Parathyroid adenoma (tissue), 2 donors: ENCODE measurements around the gene HYAL4.
"Not testable (repeated sequence)": the region's sequence is repeated elsewhere in the genome, so short reads cannot be mapped to it uniquely, and the experiment has no call there.

Experiments
- H2AFZ ChIP-seq: fragments of 300-600 bp; sonication (generic); one replicate; pipeline ENCODE4 v1.7.0; 2017; ENCODE audit warnings: antibody characterized with exemption, mild to moderate bottlenecking
- H3K27ac ChIP-seq: fragments of 300-600 bp; sonication (generic); one replicate; pipeline ENCODE4 v1.7.0; 2017
- H3K27me3 ChIP-seq: fragments of 300-600 bp; sonication (generic); one replicate; pipeline ENCODE4 v1.7.0; 2017; ENCODE audit warnings: low read length; ENCODE audit not compliant: control insufficient read depth, insufficient read depth
- H3K36me3 ChIP-seq: fragments of 300-600 bp; sonication (generic); one replicate; pipeline ENCODE4 v1.7.0; 2017; ENCODE audit warnings: low read length; ENCODE audit not compliant: control insufficient read depth, insufficient read depth
- H3K4me1 ChIP-seq: fragments of 300-600 bp; sonication (generic); one replicate; pipeline ENCODE4 v1.7.0; 2017; ENCODE audit warnings: control low read depth
- H3K4me2 ChIP-seq: fragments of 300-600 bp; sonication (generic); one replicate; pipeline ENCODE4 v1.7.0; 2017; ENCODE audit warnings: low read length
- H3K4me3 ChIP-seq: fragments of 300-600 bp; sonication (generic); one replicate; pipeline ENCODE4 v1.7.0; 2017; ENCODE audit warnings: low read depth, low read length
- H3K79me2 ChIP-seq: fragments of 300-600 bp; sonication (generic); one replicate; pipeline ENCODE4 v1.7.0; 2017; ENCODE audit warnings: control low read depth
- H3K9ac ChIP-seq: fragments of 300-600 bp; sonication (generic); one replicate; pipeline ENCODE4 v1.7.0; 2017; ENCODE audit warnings: mild to moderate bottlenecking
- H3K9me3 ChIP-seq: fragments of 300-600 bp; sonication (generic); one replicate; pipeline ENCODE4 v1.7.0; 2017; ENCODE audit warnings: low read length; ENCODE audit not compliant: control insufficient read depth
- CTCF ChIP-seq: fragments of 300-600 bp; sonication (generic); IDR thresholded peaks from one replicate; pipeline ENCODE4 v1.7.0; 2017; ENCODE audit warnings: antibody characterized with exemption, mild to moderate bottlenecking
- donor health status: primary hyperparathyroidism.

The HYAL4 gene

GRCh38 chr7:123888192-123888591 lies 43.2 kb downstream of the HYAL4 start:
- Histone ChIP-seq H3K27ac (no peak overlapping the region), H3K79me2 (no peaks in the 10 kb centered on the region), H3K4me3 (no peak overlapping the region), H3K4me2 (no peak overlapping the region), H2AFZ (no peak overlapping the region), H3K9ac (no peak overlapping the region), H3K9me3 (no peaks in the 10 kb centered on the region), H3K27me3 (no peaks in the 10 kb centered on the region), H3K36me3 (no peaks in the 10 kb centered on the region), H3K4me1 (no peaks in the 10 kb centered on the region)
- no peak for TF ChIP-seq CTCF

GRCh38 chr7:123894753-123895152 lies 49.8 kb downstream of the HYAL4 start:
- not testable (repeated sequence) for H3K36me3 ChIP-seq, H3K9me3 ChIP-seq, H3K27me3 ChIP-seq, H3K4me3 ChIP-seq, H3K4me1 ChIP-seq, H3K9ac ChIP-seq, H3K27ac ChIP-seq, H3K4me2 ChIP-seq, H2AFZ ChIP-seq, H3K79me2 ChIP-seq

GRCh38 chr7:123901101-123901500 lies 56.1 kb downstream of the HYAL4 start:
- H3K36me3 ChIP-seq, result no peaks in the 10 kb centered on the region
- no peak overlapping the region for H2AFZ ChIP-seq
- no peaks in the 10 kb centered on the region for H3K79me2 ChIP-seq
- H3K4me2 ChIP-seq, result no peak overlapping the region
- H3K9me3 ChIP-seq, result no peaks in the 10 kb centered on the region
- H3K4me1 ChIP-seq, result no peaks in the 10 kb centered on the region
- no peak overlapping the region for H3K27ac ChIP-seq
- no peak overlapping the region for H3K9ac ChIP-seq
- no peak for TF ChIP-seq CTCF
- H3K27me3 ChIP-seq, result no peaks in the 10 kb centered on the region
- no peak overlapping the region for H3K4me3 ChIP-seq

GRCh38 chr7:123905714-123906113 lies 60.7 kb downstream of the HYAL4 start:
- H3K27ac ChIP-seq, result no peak overlapping the region
- no peak overlapping the region for H3K9ac ChIP-seq
- no peaks in the 10 kb centered on the region for H3K4me1 ChIP-seq
- no peaks in the 10 kb centered on the region for H3K9me3 ChIP-seq
- H3K4me2 ChIP-seq, result no peak overlapping the region
- no peaks in the 10 kb centered on the region for H3K79me2 ChIP-seq
- TF ChIP-seq CTCF, result no peak
- H3K36me3 ChIP-seq, result no peaks in the 10 kb centered on the region
- no peak overlapping the region for H2AFZ ChIP-seq
- no peak overlapping the region for H3K4me3 ChIP-seq
- no peaks in the 10 kb centered on the region for H3K27me3 ChIP-seq

GRCh38 chr7:123916240-123916724 lies 71.3 kb downstream of the HYAL4 start:
- Histone ChIP-seq H3K4me1 (no peaks in the 10 kb centered on the region), H3K4me2 (no peak overlapping the region), H3K4me3 (no peak overlapping the region), H3K9ac (no peak overlapping the region), H3K79me2 (no peaks in the 10 kb centered on the region), H3K36me3 (no peaks in the 10 kb centered on the region), H2AFZ (peak overlapping the region; percentile 5), H3K27ac (no peak overlapping the region), H3K27me3 (no peaks in the 10 kb centered on the region), H3K9me3 (no peaks in the 10 kb centered on the region)
- TF ChIP-seq CTCF, result no peak
